Liver (tissue), 9 donors: ENCODE measurements around the gene CNPY3. TPM values are rescaled to one million over a fixed set of nuclear protein-coding genes. Genes with fewer than 3 reads are reported as not detected.

Source experiments
- DNase-seq: peaks from one replicate; pipeline ENCODE4 v3.0.0-alpha.2; 2017; ENCODE audit warnings: low spot score
- H3K27ac ChIP-seq, 2 donors: one replicate each; pipeline ENCODE4 v1.7.0; 2013; ENCODE audit warnings: inconsistent platforms in 2 of 2, low read length in 2 of 2, control low read depth in 1 of 2, low read depth in 1 of 2, mild to moderate bottlenecking in 1 of 2
- H3K27me3 ChIP-seq, 4 donors: one replicate each; pipeline versions ENCODE4 v1.6.1 to v1.7.0; 2013; ENCODE audit warnings: low read length in 3 of 4, inconsistent platforms in 1 of 4, mild to moderate bottlenecking in 1 of 4, moderate library complexity in 1 of 4; ENCODE audit not compliant: control insufficient read depth in 4 of 4, insufficient read depth in 4 of 4
- H3K36me3 ChIP-seq, 4 donors: one replicate each; pipeline versions ENCODE4 v1.6.1 to v1.7.0; 2013; ENCODE audit warnings: low read length in 3 of 4, mild to moderate bottlenecking in 3 of 4, low read depth in 1 of 4, moderate library complexity in 1 of 4; ENCODE audit not compliant: control insufficient read depth in 4 of 4, insufficient read depth in 3 of 4
- H3K4me1 ChIP-seq, 4 donors: one replicate each; pipeline versions ENCODE4 v1.6.1 to v1.7.0; 2013; ENCODE audit warnings: low read length in 3 of 4, mild to moderate bottlenecking in 3 of 4, moderate library complexity in 1 of 4; ENCODE audit not compliant: control insufficient read depth in 4 of 4, insufficient read depth in 4 of 4
- H3K4me3 ChIP-seq, 3 donors: one replicate each; pipeline versions ENCODE4 v1.6.1 to v1.7.0; 2013; ENCODE audit warnings: low read length in 3 of 3, control low read depth in 1 of 3, low read depth in 1 of 3, mild to moderate bottlenecking in 1 of 3
- H3K9ac ChIP-seq, 2 donors: one replicate each; pipeline ENCODE4 v1.7.0; 2013; ENCODE audit warnings: low read length in 2 of 2, mild to moderate bottlenecking in 2 of 2, moderate library complexity in 2 of 2, control low read depth in 1 of 2, low read depth in 1 of 2
- H3K9me3 ChIP-seq, 4 donors: one replicate each; pipeline versions ENCODE4 v1.6.1 to v1.7.0; 2013; ENCODE audit warnings: low read length in 3 of 4; ENCODE audit not compliant: control insufficient read depth in 4 of 4
- ATF3 ChIP-seq: IDR thresholded peaks from 2 replicates; pipeline ENCODE4 v1.6.1; 2016; ENCODE audit warnings: antibody characterized with exemption
- EGR1 ChIP-seq, 2 donors: IDR thresholded peaks; 2 replicates each; pipeline ENCODE4 v1.6.1; 2016 to 2018; ENCODE audit warnings: antibody characterized with exemption in 2 of 2, low read depth in 2 of 2
- FOXA2 ChIP-seq: IDR thresholded peaks from 2 replicates; pipeline ENCODE4 v1.6.1; 2016; ENCODE audit warnings: antibody characterized with exemption
- HNF4A ChIP-seq, 2 donors: conservative IDR thresholded peaks; 2 replicates each; pipeline ENCODE4 v1.6.1; 2016; ENCODE audit warnings: antibody characterized with exemption in 2 of 2, mild to moderate bottlenecking in 2 of 2
- HNF4G ChIP-seq: IDR thresholded peaks from 2 replicates; pipeline ENCODE4 v1.6.1; 2016; ENCODE audit warnings: antibody characterized with exemption
- JUND ChIP-seq, 2 donors: IDR thresholded peaks; 2 replicates each; pipeline ENCODE4 v1.6.1; 2016; ENCODE audit warnings: antibody characterized with exemption in 2 of 2
- MAX ChIP-seq: IDR thresholded peaks from 2 replicates; pipeline ENCODE4 v1.6.1; 2016; ENCODE audit warnings: antibody characterized with exemption
- NR2F2 ChIP-seq: IDR thresholded peaks from 2 replicates; pipeline ENCODE4 v1.6.1; 2016; ENCODE audit warnings: antibody characterized with exemption
- RAD21 ChIP-seq, 2 donors: IDR thresholded peaks; 2 replicates each; pipeline ENCODE4 v1.6.1; 2016; ENCODE audit warnings: antibody characterized with exemption in 2 of 2, mild to moderate bottlenecking in 2 of 2
- RXRA ChIP-seq, 2 donors: IDR thresholded peaks; 2 replicates each; pipeline ENCODE4 v1.6.1; 2017 to 2018; ENCODE audit warnings: antibody characterized with exemption in 2 of 2, mild to moderate bottlenecking in 1 of 2
- TAF1 ChIP-seq: conservative IDR thresholded peaks from 2 replicates; pipeline ENCODE4 v1.6.1; 2016; ENCODE audit warnings: antibody characterized with exemption, mild to moderate bottlenecking
- YY1 ChIP-seq: IDR thresholded peaks from 2 replicates; pipeline ENCODE4 v1.6.1; 2016; ENCODE audit warnings: antibody characterized with exemption, mild to moderate bottlenecking
- ZBTB33 ChIP-seq: IDR thresholded peaks from 2 replicates; pipeline ENCODE4 v1.6.1; 2016; ENCODE audit warnings: antibody characterized with exemption
- WGBS: extraction: QIAGEN DNeasy Blood & Tissue Kit; methylation state at CpG from one replicate; pipeline ENCODE4 v1.1.7; 2013; 5-methylcytosine and 5-hydroxymethylcytosine counted together
- polyA plus RNA-seq, 2 donors: library from polyadenylated mRNA; stranded (reverse) in 1 of 2; unstranded in 1 of 2; fragments of 200-250 nt in 1 of 2; fragments of >200 nt in 1 of 2; fragmentation: Nextera tagmentation in 1 of 2; extraction: Ambion mirVana in 1 of 2; gene quantifications; one replicate each; pipeline versions ENCODE4 v1.2.1 to v1.2.3, GENCODE V29; 2013 to 2015
- total RNA-seq, 2 donors: library from RNA; depleted of rRNA; stranded (reverse); fragments of >200 nt; gene quantifications; one replicate each; pipeline ENCODE4 v1.2.3, GENCODE V29; 2014
- TF ChIP-seq, protein P1 (sequence below): IDR thresholded peaks from 2 replicates; pipeline ENCODE4 v1.6.1; 2016; ENCODE audit warnings: antibody characterized with exemption, mild to moderate bottlenecking
- donor health status: healthy.
- donor health status: healthy.
- donor health status: healthy.
- donor health status: healthy.
- donor health status: healthy.

The CNPY3 gene
- total and polyA plus RNA-seq, 4 donors = 17.2 to 41.0 (median 27.2) TPM

DNA sequence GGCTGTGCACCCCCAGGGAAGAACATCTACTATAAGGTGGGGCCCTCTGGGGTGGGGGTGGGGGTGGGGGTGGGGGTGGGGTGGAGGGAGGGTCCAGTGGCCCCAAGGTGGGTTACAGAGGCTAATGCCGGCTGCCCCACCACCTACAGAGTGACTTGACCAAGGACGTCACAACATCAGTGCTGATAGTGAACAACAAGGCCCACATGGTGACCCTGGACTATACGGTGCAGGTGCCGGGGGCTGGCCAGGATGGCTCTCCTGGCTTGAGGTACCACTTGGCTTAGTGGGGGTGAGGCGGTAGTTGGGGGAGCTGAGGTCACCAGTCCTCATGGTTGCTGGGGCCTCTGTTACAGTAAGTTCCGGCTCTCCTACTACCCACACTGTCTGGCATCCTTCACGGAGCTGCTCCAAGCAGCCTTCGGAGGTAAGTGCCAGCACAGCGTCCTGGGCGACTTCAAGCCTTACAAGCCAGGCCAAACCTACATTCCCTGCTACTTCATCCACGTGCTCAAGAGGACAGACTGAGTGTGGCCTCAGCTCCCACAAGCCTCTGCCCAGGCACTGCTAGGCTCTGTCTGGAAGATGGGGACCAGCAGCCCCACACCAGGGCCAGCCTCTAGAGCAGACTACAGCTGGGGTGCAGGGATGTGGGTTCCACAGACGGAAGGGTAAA lies 34.0 kb downstream of the CNPY3 start:
- no peak for DNase-seq
- no peak overlapping the region for H3K27ac ChIP-seq
- H3K9ac ChIP-seq = no peak overlapping the region
- no peak overlapping the region for H3K4me3 ChIP-seq
- H3K36me3 ChIP-seq = peaks cover 9 to 41% (median 25%) of the 10 kb centered on the region in 4 donors
- no peaks in the 10 kb centered on the region for H3K9me3 ChIP-seq
- TF ChIP-seq YY1 = no peak
- no peak for TF ChIP-seq FOXA2
- 85% methylated on average over 12 of the region's 12 CpGs for WGBS
- H3K27me3 ChIP-seq = no peaks in the 10 kb centered on the region
- H3K4me1 ChIP-seq = peaks cover 3 to 32% (median 26%) of the 10 kb centered on the region in 4 donors

GRCh38 chr6:42963855-42964605 lies 34.8 kb downstream of the CNPY3 start:
- H3K4me3 ChIP-seq = no peak overlapping the region
- H3K9ac ChIP-seq = no peak overlapping the region
- 93% methylated on average over 9 of the region's 9 CpGs for WGBS
- TF ChIP-seq MAX (no peak), RAD21 (IDR thresholded peaks at IDR 0.05) (peak in 1 of 2 donors; percentile 23)
- no peaks in the 10 kb centered on the region for H3K27me3 ChIP-seq
- no peak for DNase-seq
- no peak overlapping the region for H3K27ac ChIP-seq
- H3K4me1 ChIP-seq = peaks cover 3 to 33% (median 26%) of the 10 kb centered on the region in 4 donors
- H3K36me3 ChIP-seq = peaks cover 10 to 41% (median 26%) of the 10 kb centered on the region in 4 donors
- no peaks in the 10 kb centered on the region for H3K9me3 ChIP-seq

- 76% methylated on average over 7 of the region's 7 CpGs for WGBS
- H3K36me3 ChIP-seq = peaks cover 10 to 44% (median 28%) of the 10 kb centered on the region in 4 donors
These were observed 37.3 kb downstream of the CNPY3 start for GRCh38 chr6:42966571-42966970.

More at GRCh38 chr6:42966571-42966970, 37.3 kb downstream of the CNPY3 start:
- Histone ChIP-seq H3K9me3 (no peaks in the 10 kb centered on the region), H3K9ac (no peak overlapping the region), H3K4me3 (no peak overlapping the region), H3K4me1 (peaks cover 2 to 23% (median 13%) of the 10 kb centered on the region in 4 donors), H3K27ac (no peak overlapping the region), H3K27me3 (no peaks in the 10 kb centered on the region)
- TF ChIP-seq, protein P1, sequence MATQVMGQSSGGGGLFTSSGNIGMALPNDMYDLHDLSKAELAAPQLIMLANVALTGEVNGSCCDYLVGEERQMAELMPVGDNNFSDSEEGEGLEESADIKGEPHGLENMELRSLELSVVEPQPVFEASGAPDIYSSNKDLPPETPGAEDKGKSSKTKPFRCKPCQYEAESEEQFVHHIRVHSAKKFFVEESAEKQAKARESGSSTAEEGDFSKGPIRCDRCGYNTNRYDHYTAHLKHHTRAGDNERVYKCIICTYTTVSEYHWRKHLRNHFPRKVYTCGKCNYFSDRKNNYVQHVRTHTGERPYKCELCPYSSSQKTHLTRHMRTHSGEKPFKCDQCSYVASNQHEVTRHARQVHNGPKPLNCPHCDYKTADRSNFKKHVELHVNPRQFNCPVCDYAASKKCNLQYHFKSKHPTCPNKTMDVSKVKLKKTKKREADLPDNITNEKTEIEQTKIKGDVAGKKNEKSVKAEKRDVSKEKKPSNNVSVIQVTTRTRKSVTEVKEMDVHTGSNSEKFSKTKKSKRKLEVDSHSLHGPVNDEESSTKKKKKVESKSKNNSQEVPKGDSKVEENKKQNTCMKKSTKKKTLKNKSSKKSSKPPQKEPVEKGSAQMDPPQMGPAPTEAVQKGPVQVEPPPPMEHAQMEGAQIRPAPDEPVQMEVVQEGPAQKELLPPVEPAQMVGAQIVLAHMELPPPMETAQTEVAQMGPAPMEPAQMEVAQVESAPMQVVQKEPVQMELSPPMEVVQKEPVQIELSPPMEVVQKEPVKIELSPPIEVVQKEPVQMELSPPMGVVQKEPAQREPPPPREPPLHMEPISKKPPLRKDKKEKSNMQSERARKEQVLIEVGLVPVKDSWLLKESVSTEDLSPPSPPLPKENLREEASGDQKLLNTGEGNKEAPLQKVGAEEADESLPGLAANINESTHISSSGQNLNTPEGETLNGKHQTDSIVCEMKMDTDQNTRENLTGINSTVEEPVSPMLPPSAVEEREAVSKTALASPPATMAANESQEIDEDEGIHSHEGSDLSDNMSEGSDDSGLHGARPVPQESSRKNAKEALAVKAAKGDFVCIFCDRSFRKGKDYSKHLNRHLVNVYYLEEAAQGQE = no peak
- TF ChIP-seq RXRA (IDR thresholded peaks at IDR 0.05) (no peak), HNF4A (conservative IDR thresholded peaks at IDR 0.05) (no peak), ZBTB33 (no peak), FOXA2 (no peak), YY1 (no peak), EGR1 (IDR thresholded peaks at IDR 0.05; ENCODE audit: low read depth in 2 of 2) (no peak), HNF4G (no peak), JUND (IDR thresholded peaks at IDR 0.05) (no peak), TAF1 (no peak), ATF3 (no peak), MAX (no peak), NR2F2 (no peak)
- no peak for DNase-seq
